T-helper 2 cell treated with Interferon-gamma antibody and Interleukin-4, amounts not matched to agents 5 μg/mL and 100 μg/mL, for 36 hours (primary cell): ENCODE measurements around the gene CD226.

Experiments used
- DNase-seq: peaks from one replicate; pipeline ENCODE4 v3.0.0; 2021; ENCODE audit warnings: low spot score
- H3K27ac Mint-ChIP-seq: one replicate; pipeline ENCODE4 v1.8.0; 2021; ENCODE audit warnings: mild to moderate bottlenecking, mixed read lengths
- H3K27me3 Mint-ChIP-seq: one replicate; pipeline ENCODE4 v1.8.0; 2021; ENCODE audit warnings: low read depth, mixed read lengths
- H3K36me3 Mint-ChIP-seq: one replicate; pipeline ENCODE4 v1.8.0; 2021; ENCODE audit warnings: low read depth, mixed read lengths
- H3K4me1 Mint-ChIP-seq: one replicate; pipeline ENCODE4 v1.8.0; 2021; ENCODE audit warnings: low read depth, mixed read lengths
- H3K4me3 Mint-ChIP-seq: one replicate; pipeline ENCODE4 v1.8.0; 2022; ENCODE audit warnings: mild to moderate bottlenecking, moderate library complexity, mixed read lengths
- H3K9me3 Mint-ChIP-seq: one replicate; pipeline ENCODE4 v1.8.0; 2021; ENCODE audit warnings: mixed read lengths

CD226 gene

GRCh38 chr18:69974365-69974764 is 26.7 kb upstream of the CD226 start:
- H3K9me3 Mint-ChIP-seq: peaks cover 38% of the 10 kb centered on the region
- H3K27me3 Mint-ChIP-seq: no peaks in the 10 kb centered on the region
- peaks cover 28% of the 10 kb centered on the region for H3K36me3 Mint-ChIP-seq
- peaks cover 8% of the 10 kb centered on the region for H3K4me1 Mint-ChIP-seq
- H3K4me3 Mint-ChIP-seq: no peak overlapping the region
- DNase-seq: no peak
- H3K27ac Mint-ChIP-seq: no peak overlapping the region

GRCh38 chr18:69969491-69969890 is 21.8 kb upstream of the CD226 start:
- H3K27ac Mint-ChIP-seq: no peak overlapping the region
- peaks cover 12% of the 10 kb centered on the region for H3K4me1 Mint-ChIP-seq
- no peaks in the 10 kb centered on the region for H3K27me3 Mint-ChIP-seq
- H3K36me3 Mint-ChIP-seq: peaks cover 13% of the 10 kb centered on the region
- no peak for DNase-seq
- H3K9me3 Mint-ChIP-seq: peaks cover 14% of the 10 kb centered on the region
- H3K4me3 Mint-ChIP-seq: no peak overlapping the region

- peaks cover 12% of the 10 kb centered on the region for H3K4me1 Mint-ChIP-seq
These were observed 20.4 kb upstream of the CD226 start for GRCh38 chr18:69968039-69968438.

GRCh38 chr18:69963196-69963595 is 15.5 kb upstream of the CD226 start:
- Mint-ChIP-seq H3K27ac (no peak overlapping the region), H3K36me3 (peaks cover 13% of the 10 kb centered on the region), H3K4me3 (no peak overlapping the region)

More at GRCh38 chr18:69968039-69968438, 20.4 kb upstream of the CD226 start:
- Mint-ChIP-seq H3K9me3 (peaks cover 13% of the 10 kb centered on the region), H3K4me3 (no peak overlapping the region), H3K27ac (no peak overlapping the region), H3K36me3 (peaks cover 17% of the 10 kb centered on the region), H3K27me3 (no peaks in the 10 kb centered on the region)
- no peak for DNase-seq

GRCh38 chr18:69961718-69962117 is 14.0 kb upstream of the CD226 start:
- no peak overlapping the region for H3K4me3 Mint-ChIP-seq
- H3K4me1 Mint-ChIP-seq: peaks cover 18% of the 10 kb centered on the region
- H3K27ac Mint-ChIP-seq: no peak overlapping the region
- no peaks in the 10 kb centered on the region for H3K27me3 Mint-ChIP-seq
- H3K36me3 Mint-ChIP-seq: peaks cover 13% of the 10 kb centered on the region
- DNase-seq: no peak
- peaks cover 4% of the 10 kb centered on the region for H3K9me3 Mint-ChIP-seq

More at GRCh38 chr18:69963196-69963595, 15.5 kb upstream of the CD226 start:
- Mint-ChIP-seq H3K9me3 (peaks cover 4% of the 10 kb centered on the region), H3K4me1 (peaks cover 22% of the 10 kb centered on the region), H3K27me3 (no peaks in the 10 kb centered on the region)
- no peak for DNase-seq

GRCh38 chr18:69958422-69958821 is 10.7 kb upstream of the CD226 start:
- DNase-seq: peak; percentile 66
- Mint-ChIP-seq H3K4me1 (peaks cover 23% of the 10 kb centered on the region), H3K27ac (no peak overlapping the region), H3K36me3 (peaks cover 9% of the 10 kb centered on the region), H3K4me3 (no peak overlapping the region), H3K9me3 (peaks cover 3% of the 10 kb centered on the region), H3K27me3 (no peaks in the 10 kb centered on the region)

GRCh38 chr18:69957747-69958146 is 10.1 kb upstream of the CD226 start:
- Mint-ChIP-seq H3K36me3 (peaks cover 12% of the 10 kb centered on the region), H3K4me1 (peaks cover 26% of the 10 kb centered on the region), H3K27ac (no peak overlapping the region), H3K9me3 (no peaks in the 10 kb centered on the region), H3K4me3 (no peak overlapping the region), H3K27me3 (no peaks in the 10 kb centered on the region)
- no peak for DNase-seq

- H3K36me3 Mint-ChIP-seq: peaks cover 14% of the 10 kb centered on the region
- H3K27ac Mint-ChIP-seq: no peak overlapping the region
- no peak overlapping the region for H3K4me3 Mint-ChIP-seq
- no peak for DNase-seq
- H3K27me3 Mint-ChIP-seq: no peaks in the 10 kb centered on the region
- peaks cover 1% of the 10 kb centered on the region for H3K9me3 Mint-ChIP-seq
- H3K4me1 Mint-ChIP-seq: peaks cover 28% of the 10 kb centered on the region
These were observed 9.3 kb upstream of the CD226 start for GRCh38 chr18:69956665-69957620.

- no peak for DNase-seq
- Mint-ChIP-seq H3K27me3 (no peaks in the 10 kb centered on the region), H3K36me3 (peaks cover 20% of the 10 kb centered on the region), H3K4me3 (no peak overlapping the region), H3K9me3 (peaks cover 9% of the 10 kb centered on the region), H3K27ac (no peak overlapping the region), H3K4me1 (peaks cover 35% of the 10 kb centered on the region)
These were observed 8.4 kb upstream of the CD226 start for GRCh38 chr18:69956057-69956456.

- Mint-ChIP-seq H3K27me3 (no peaks in the 10 kb centered on the region), H3K36me3 (peaks cover 20% of the 10 kb centered on the region), H3K27ac (peak overlapping the region; percentile 87), H3K4me1 (peaks cover 36% of the 10 kb centered on the region), H3K9me3 (peaks cover 9% of the 10 kb centered on the region), H3K4me3 (no peak overlapping the region)
- no peak for DNase-seq
These were observed 7.2 kb upstream of the CD226 start for GRCh38 chr18:69954719-69955480.

- Mint-ChIP-seq H3K4me3 (peak overlapping the region; percentile 40), H3K36me3 (peaks cover 20% of the 10 kb centered on the region), H3K9me3 (peaks cover 9% of the 10 kb centered on the region), H3K4me1 (peaks cover 28% of the 10 kb centered on the region), H3K27ac (peak overlapping the region; percentile 29), H3K27me3 (no peaks in the 10 kb centered on the region)
- DNase-seq: no peak
These were observed 5.5 kb upstream of the CD226 start for GRCh38 chr18:69953191-69953590.

- peaks cover 9% of the 10 kb centered on the region for H3K9me3 Mint-ChIP-seq
- no peak for DNase-seq
- peaks cover 29% of the 10 kb centered on the region for H3K36me3 Mint-ChIP-seq
- H3K27ac Mint-ChIP-seq: no peak overlapping the region
- peaks cover 42% of the 10 kb centered on the region for H3K4me1 Mint-ChIP-seq
- no peak overlapping the region for H3K4me3 Mint-ChIP-seq
- H3K27me3 Mint-ChIP-seq: no peaks in the 10 kb centered on the region
These were observed 3.5 kb upstream of the CD226 start for GRCh38 chr18:69951182-69951581.

- no peak for DNase-seq
- Mint-ChIP-seq H3K27me3 (no peaks in the 10 kb centered on the region), H3K4me3 (no peak overlapping the region), H3K36me3 (peaks cover 42% of the 10 kb centered on the region), H3K27ac (no peak overlapping the region), H3K4me1 (peaks cover 47% of the 10 kb centered on the region), H3K9me3 (peaks cover 12% of the 10 kb centered on the region)
These were observed 1.9 kb upstream of the CD226 start for GRCh38 chr18:69949538-69949936.

GRCh38 chr18:69948919-69949537 is 1.4 kb upstream of the CD226 start:
- DNase-seq: peak; percentile 79
- Mint-ChIP-seq H3K27ac (no peak overlapping the region), H3K4me3 (no peak overlapping the region), H3K4me1 (peaks cover 47% of the 10 kb centered on the region), H3K9me3 (peaks cover 13% of the 10 kb centered on the region), H3K27me3 (no peaks in the 10 kb centered on the region), H3K36me3 (peaks cover 46% of the 10 kb centered on the region)
